ENCODE data around the gene TENM4. TPM values are rescaled to one million over a fixed set of nuclear protein-coding genes. Genes with fewer than 3 reads are reported as not detected.

The TENM4 gene
- total RNA-seq, 1 donor = 10.4 TPM

GRCh38 chr11:79249295-79249993 lies 191.4 kb downstream of the TENM4 start:
- no peak overlapping the region for H3K4me3 ChIP-seq (ENCODE audit: low read depth, low read length)
- no peak for TF ChIP-seq CTCF (IDR thresholded peaks at IDR 0.05; ENCODE audit: insufficient read depth, low read depth, low read length)
- no peak for DNase-seq (ENCODE audit: low read depth)

DNA sequence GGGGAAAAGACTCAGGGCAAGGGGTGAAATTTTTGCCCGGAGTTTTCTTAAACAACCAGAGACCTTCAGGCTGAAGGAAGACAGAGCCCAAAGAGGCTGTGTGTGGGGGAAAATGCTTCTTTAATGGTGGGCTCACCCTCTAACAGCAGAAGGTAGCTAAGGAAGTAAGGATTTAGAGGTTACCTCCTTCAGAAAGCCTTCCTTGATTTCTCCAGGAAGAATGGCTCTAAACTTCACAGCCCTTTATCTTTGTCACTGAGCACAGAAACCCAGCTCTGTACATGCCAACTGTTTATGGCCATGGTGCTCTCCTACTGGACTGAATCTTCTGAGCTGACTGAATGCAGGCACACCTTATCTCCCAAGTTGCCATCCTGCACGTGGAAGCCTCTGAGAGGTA lies 196.0 kb downstream of the TENM4 start:
- no peak for TF ChIP-seq CTCF (IDR thresholded peaks at IDR 0.05; ENCODE audit: insufficient read depth, low read depth, low read length)
- no peak overlapping the region for H3K4me3 ChIP-seq (ENCODE audit: low read depth, low read length)
- no peak for DNase-seq (ENCODE audit: low read depth)

DNA sequence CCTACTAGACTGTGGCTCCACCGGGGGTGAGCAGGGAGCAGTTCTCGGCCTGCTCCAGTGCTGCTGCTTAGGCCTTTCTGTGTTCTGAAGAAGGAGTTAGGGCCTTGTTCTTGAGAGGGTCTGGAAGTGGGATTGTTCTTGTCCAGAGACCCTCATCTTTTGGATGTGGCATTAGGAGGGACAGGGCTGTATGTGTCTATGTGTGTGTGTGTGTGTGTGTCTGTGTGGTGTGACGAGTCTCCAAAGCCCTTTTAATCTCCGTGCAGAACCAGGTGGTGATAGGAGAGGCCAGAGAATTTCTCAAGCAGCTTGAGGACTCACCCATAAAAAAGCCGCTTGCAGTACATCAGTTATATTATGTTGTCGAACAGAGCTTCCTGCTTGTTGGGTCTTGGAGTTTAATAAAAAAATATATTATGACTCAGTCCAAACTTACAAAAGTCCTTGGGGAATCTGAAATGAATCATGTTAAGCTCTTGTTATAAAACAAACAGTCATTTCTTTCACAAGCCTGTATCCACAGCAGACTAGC lies 196.5 kb downstream of the TENM4 start:
- peak; percentile 89 for DNase-seq (ENCODE audit: low read depth)
- no peak for TF ChIP-seq CTCF (IDR thresholded peaks at IDR 0.05; ENCODE audit: insufficient read depth, low read depth, low read length)
- no peak overlapping the region for H3K4me3 ChIP-seq (ENCODE audit: low read depth, low read length)

DNA sequence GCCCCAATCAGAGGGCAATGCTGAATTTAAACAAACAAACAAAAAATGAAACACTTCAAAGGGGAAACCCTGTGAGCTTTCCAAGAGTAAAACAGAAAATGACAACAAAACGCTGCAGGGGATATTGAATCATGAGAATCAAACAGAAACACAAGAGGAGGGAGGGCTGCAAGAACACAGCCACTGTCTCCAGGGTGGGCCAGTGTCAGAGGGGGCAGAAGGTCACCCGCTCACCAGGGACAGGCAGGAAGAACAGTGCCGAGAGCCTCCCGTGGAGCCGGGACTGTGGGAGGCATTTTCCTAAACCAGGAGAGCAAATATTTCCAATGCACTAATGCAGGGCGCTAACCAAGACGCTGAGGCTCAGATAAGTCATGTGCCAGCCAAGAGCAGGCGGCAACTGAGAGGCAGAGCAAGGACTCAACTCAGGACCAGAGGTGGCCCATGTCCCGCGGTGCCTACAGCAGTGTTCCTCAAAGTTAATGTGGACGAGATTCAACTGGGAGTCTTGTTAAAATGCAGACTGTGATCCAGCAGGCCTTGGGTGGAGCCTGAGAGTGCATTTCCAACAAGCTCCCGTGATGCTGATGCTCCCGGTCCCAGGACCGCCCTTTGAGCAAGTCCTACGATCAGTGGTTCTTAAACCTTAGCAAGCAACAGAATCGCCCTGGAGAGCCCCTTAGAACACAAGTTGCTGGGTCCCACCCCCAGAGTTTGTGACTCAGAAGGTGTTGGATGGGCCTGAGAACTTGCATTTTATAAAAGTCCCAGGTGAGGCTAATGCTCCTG lies 197.2 kb downstream of the TENM4 start:
- peak; percentile 31 for DNase-seq (ENCODE audit: low read depth)
- TF ChIP-seq CTCF (IDR thresholded peaks at IDR 0.05; ENCODE audit: insufficient read depth, low read depth, low read length) = no peak
- H3K4me3 ChIP-seq (ENCODE audit: low read depth, low read length) = no peak overlapping the region

- TF ChIP-seq CTCF (IDR thresholded peaks at IDR 0.05; ENCODE audit: insufficient read depth, low read depth, low read length) = no peak
- H3K4me3 ChIP-seq (ENCODE audit: low read depth, low read length) = no peak overlapping the region
- DNase-seq (ENCODE audit: low read depth) = no peak
Observed at GRCh38 chr11:79242616-79243015, 198.2 kb downstream of the TENM4 start.

DNA sequence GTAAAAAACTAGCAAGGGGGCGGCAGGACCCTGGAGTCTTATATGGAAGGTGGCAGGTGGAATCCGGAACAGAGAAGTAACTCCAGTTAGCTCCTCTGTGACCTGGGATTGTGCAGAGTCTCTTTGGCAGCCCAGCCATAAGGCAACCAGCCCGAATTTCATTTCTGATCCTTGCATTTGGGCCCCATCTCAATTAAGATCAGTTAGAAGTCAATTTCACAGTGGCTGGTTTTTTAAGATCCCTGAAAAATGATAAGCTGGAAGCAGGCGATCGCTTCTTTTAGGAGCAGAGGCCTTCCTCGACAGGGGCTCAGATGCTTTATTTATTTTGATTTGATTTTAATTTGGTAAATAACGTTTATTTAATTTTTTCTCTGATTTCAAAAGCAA lies 199.0 kb downstream of the TENM4 start:
- no peak for DNase-seq (ENCODE audit: low read depth)
- no peak overlapping the region for H3K4me3 ChIP-seq (ENCODE audit: low read depth, low read length)
- TF ChIP-seq CTCF (IDR thresholded peaks at IDR 0.05; ENCODE audit: insufficient read depth, low read depth, low read length) = no peak
